GM23338 (cell line): Measurements from ENCODE around the gene TSPO2. TPM values are rescaled to one million over a fixed set of nuclear protein-coding genes. Genes with fewer than 3 reads are reported as not detected.

ENCODE experiments used
- ATAC-seq: fragments of 200-7000 bp; cut with Tn5 transposase; 3 replicates; pipeline ENCODE4 v1.9.1; 2020
- DNase-seq: peaks from one replicate; pipeline ENCODE4 v3.0.0-alpha.2; 2015; ENCODE audit warnings: low spot score
- H2AFZ ChIP-seq: fragments of 200-600 bp; sonication (generic); 2 replicates; pipeline ENCODE4 v1.8.0; 2016; ENCODE audit warnings: antibody characterized with exemption, mild to moderate bottlenecking, moderate library complexity
- H3F3A ChIP-seq: fragments of 200-600 bp; sonication (generic); replicated peaks from 2 replicates; pipeline ENCODE4 v1.8.0; 2017; ENCODE audit warnings: antibody characterized with exemption, mixed run types, low read depth
- H3K27ac ChIP-seq: fragments of 200-600 bp; sonication (generic); 2 replicates; pipeline ENCODE4 v1.6.1; 2016; ENCODE audit warnings: low read depth
- H3K27me3 ChIP-seq: fragments of 200-600 bp; sonication (generic); 2 replicates; pipeline ENCODE4 v1.8.0; 2016; ENCODE audit warnings: mild to moderate bottlenecking, mixed run types, moderate library complexity; ENCODE audit not compliant: insufficient read depth
- H3K36me3 ChIP-seq: fragments of 200-600 bp; sonication (generic); 2 replicates; pipeline ENCODE4 v1.8.0; 2016; ENCODE audit warnings: mild to moderate bottlenecking; ENCODE audit not compliant: insufficient read depth
- H3K4me1 ChIP-seq: fragments of 200-600 bp; sonication (generic); 2 replicates; pipeline ENCODE4 v1.8.0; 2016; ENCODE audit warnings: mild to moderate bottlenecking, moderate library complexity; ENCODE audit not compliant: insufficient read depth
- H3K4me2 ChIP-seq: fragments of 200-600 bp; sonication (generic); 2 replicates; pipeline ENCODE4 v1.7.1; 2017; ENCODE audit warnings: mixed run types
- H3K4me3 ChIP-seq: fragments of 200-600 bp; sonication (generic); 2 replicates; pipeline ENCODE4 v1.6.1; 2016; ENCODE audit warnings: mixed run types
- H3K79me2 ChIP-seq: fragments of 200-600 bp; sonication (generic); replicated peaks from 2 replicates; pipeline ENCODE4 v1.8.0; 2017; ENCODE audit warnings: mild to moderate bottlenecking; ENCODE audit not compliant: insufficient read depth
- H3K9me2 ChIP-seq: fragments of 200-600 bp; sonication (generic); 2 replicates; pipeline ENCODE4 v1.8.0; 2017; ENCODE audit not compliant: insufficient read depth
- H4K20me1 ChIP-seq: fragments of 200-600 bp; sonication (generic); replicated peaks from 2 replicates; pipeline ENCODE4 v1.8.0; 2017; ENCODE audit warnings: mild to moderate bottlenecking; ENCODE audit not compliant: insufficient read depth
- H3K27ac Mint-ChIP-seq: 2 replicates; pipeline ENCODE4 v1.8.0; 2020; ENCODE audit warnings: inconsistent platforms, mild to moderate bottlenecking, moderate library complexity, mixed read lengths
- H3K27me3 Mint-ChIP-seq: 3 replicates; pipeline ENCODE4 v1.8.0; 2022; ENCODE audit warnings: low read depth, mild to moderate bottlenecking, moderate library complexity, mixed read lengths, inconsistent platforms; ENCODE audit not compliant: insufficient read depth, poor library complexity
- H3K36me3 Mint-ChIP-seq: 3 replicates; pipeline ENCODE4 v1.8.0; 2021; ENCODE audit warnings: low read depth, mild to moderate bottlenecking, inconsistent platforms, moderate library complexity, mixed read lengths
- H3K4me1 Mint-ChIP-seq: 3 replicates; pipeline ENCODE4 v1.8.0; 2020; ENCODE audit warnings: mild to moderate bottlenecking, inconsistent platforms, mixed read lengths
- H3K4me3 Mint-ChIP-seq: 3 replicates; pipeline ENCODE4 v1.8.0; 2021; ENCODE audit warnings: moderate library complexity, mild to moderate bottlenecking, inconsistent platforms, mixed read lengths
- H3K9me3 Mint-ChIP-seq: 3 replicates; pipeline ENCODE4 v1.8.0; 2020; ENCODE audit warnings: moderate library complexity, mild to moderate bottlenecking, inconsistent platforms, mixed read lengths
- CREB1 ChIP-seq: fragments of 250-450 bp; sonication (Bioruptor Pico); IDR thresholded peaks from 2 replicates; pipeline ENCODE4 v1.5.0; 2020; ENCODE audit warnings: low read depth, mild to moderate bottlenecking, moderate library complexity
- EZH2 ChIP-seq: fragments of 200-600 bp; sonication (generic); IDR thresholded peaks from one replicate; pipeline ENCODE4 v1.8.0; 2017; ENCODE audit warnings: antibody characterized with exemption, mild to moderate bottlenecking, low read depth; ENCODE audit not compliant: unreplicated experiment
- EZH2phosphoT487 ChIP-seq: fragments of 200-600 bp; sonication (generic); IDR thresholded peaks from one replicate; pipeline ENCODE4 v1.8.1; 2018; ENCODE audit warnings: antibody characterized with exemption; ENCODE audit not compliant: unreplicated experiment
- POLR2AphosphoS5 ChIP-seq: IDR thresholded peaks from 2 replicates; pipeline ENCODE4 v1.6.1; 2016; ENCODE audit warnings: antibody characterized with exemption, low read depth
- ZNF114 ChIP-seq: fragments of 250-450 bp; sonication (Bioruptor Pico); IDR thresholded peaks from 2 replicates; pipeline ENCODE4 v1.5.0; 2020; ENCODE audit warnings: mild to moderate bottlenecking, moderate library complexity
- polyA plus RNA-seq: library from polyadenylated mRNA; unstranded; fragments of >200 nt; fragmentation: Nextera tagmentation; extraction: Ambion mirVana; gene quantifications from 2 replicates; pipeline ENCODE4 v1.2.1, GENCODE V29; 2016
- total RNA-seq: library from RNA; depleted of rRNA; stranded (reverse); fragments of >200 nt; shearing (Covaris generic); gene quantifications from 2 replicates; pipeline ENCODE4 v1.2.3, GENCODE V29; 2014
- TF ChIP-seq, protein P1 (sequence below): IDR thresholded peaks from 2 replicates; pipeline ENCODE4 v1.6.1; 2016; ENCODE audit warnings: antibody characterized with exemption
- TF ChIP-seq, protein P2 (sequence below): fragments of 250-450 bp; sonication (Bioruptor Pico); IDR thresholded peaks from 2 replicates; pipeline ENCODE4 v1.5.0; 2020; ENCODE audit warnings: mild to moderate bottlenecking, moderate library complexity

TSPO2 gene
- total and polyA plus RNA-seq, 2 experiments from 2014 or later: 0.31 TPM; not detected in 1

DNA sequence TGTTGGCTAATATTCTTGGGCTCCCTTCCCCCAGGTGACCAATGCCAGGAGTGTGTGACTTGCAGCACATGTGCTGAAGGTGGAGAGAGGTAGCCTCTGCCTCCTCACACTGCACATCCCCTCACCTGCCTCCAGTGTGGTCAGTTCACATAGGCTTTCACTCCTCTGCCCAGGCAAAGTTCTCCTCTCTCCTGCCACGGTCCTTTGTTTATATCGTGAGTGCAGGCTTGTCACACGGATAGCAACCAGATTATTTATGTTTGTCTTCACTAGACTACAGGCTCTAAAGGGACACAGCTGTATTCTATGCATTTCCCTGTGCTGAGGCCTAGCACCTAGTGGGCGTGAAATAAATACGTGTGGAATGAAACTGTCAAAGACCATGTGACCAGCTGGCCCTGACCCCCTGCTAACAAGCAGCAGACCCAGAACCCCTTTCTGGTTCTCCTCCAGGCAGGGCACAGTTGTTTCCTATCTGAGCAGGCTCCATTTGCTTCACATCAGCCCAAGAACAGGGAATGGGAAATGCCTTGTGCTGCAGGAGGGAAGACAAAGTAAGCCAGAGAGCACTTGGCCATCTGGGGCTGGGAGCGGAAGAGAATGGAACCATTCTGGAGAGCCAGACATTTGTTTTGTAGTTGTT, 45.6 kb upstream of the TSPO2 start (continued):
- TF ChIP-seq, protein P1, sequence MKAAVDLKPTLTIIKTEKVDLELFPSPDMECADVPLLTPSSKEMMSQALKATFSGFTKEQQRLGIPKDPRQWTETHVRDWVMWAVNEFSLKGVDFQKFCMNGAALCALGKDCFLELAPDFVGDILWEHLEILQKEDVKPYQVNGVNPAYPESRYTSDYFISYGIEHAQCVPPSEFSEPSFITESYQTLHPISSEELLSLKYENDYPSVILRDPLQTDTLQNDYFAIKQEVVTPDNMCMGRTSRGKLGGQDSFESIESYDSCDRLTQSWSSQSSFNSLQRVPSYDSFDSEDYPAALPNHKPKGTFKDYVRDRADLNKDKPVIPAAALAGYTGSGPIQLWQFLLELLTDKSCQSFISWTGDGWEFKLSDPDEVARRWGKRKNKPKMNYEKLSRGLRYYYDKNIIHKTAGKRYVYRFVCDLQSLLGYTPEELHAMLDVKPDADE: no peak
- no peak for TF ChIP-seq POLR2AphosphoS5
- no peak for TF ChIP-seq EZH2
- TF ChIP-seq, protein P2, sequence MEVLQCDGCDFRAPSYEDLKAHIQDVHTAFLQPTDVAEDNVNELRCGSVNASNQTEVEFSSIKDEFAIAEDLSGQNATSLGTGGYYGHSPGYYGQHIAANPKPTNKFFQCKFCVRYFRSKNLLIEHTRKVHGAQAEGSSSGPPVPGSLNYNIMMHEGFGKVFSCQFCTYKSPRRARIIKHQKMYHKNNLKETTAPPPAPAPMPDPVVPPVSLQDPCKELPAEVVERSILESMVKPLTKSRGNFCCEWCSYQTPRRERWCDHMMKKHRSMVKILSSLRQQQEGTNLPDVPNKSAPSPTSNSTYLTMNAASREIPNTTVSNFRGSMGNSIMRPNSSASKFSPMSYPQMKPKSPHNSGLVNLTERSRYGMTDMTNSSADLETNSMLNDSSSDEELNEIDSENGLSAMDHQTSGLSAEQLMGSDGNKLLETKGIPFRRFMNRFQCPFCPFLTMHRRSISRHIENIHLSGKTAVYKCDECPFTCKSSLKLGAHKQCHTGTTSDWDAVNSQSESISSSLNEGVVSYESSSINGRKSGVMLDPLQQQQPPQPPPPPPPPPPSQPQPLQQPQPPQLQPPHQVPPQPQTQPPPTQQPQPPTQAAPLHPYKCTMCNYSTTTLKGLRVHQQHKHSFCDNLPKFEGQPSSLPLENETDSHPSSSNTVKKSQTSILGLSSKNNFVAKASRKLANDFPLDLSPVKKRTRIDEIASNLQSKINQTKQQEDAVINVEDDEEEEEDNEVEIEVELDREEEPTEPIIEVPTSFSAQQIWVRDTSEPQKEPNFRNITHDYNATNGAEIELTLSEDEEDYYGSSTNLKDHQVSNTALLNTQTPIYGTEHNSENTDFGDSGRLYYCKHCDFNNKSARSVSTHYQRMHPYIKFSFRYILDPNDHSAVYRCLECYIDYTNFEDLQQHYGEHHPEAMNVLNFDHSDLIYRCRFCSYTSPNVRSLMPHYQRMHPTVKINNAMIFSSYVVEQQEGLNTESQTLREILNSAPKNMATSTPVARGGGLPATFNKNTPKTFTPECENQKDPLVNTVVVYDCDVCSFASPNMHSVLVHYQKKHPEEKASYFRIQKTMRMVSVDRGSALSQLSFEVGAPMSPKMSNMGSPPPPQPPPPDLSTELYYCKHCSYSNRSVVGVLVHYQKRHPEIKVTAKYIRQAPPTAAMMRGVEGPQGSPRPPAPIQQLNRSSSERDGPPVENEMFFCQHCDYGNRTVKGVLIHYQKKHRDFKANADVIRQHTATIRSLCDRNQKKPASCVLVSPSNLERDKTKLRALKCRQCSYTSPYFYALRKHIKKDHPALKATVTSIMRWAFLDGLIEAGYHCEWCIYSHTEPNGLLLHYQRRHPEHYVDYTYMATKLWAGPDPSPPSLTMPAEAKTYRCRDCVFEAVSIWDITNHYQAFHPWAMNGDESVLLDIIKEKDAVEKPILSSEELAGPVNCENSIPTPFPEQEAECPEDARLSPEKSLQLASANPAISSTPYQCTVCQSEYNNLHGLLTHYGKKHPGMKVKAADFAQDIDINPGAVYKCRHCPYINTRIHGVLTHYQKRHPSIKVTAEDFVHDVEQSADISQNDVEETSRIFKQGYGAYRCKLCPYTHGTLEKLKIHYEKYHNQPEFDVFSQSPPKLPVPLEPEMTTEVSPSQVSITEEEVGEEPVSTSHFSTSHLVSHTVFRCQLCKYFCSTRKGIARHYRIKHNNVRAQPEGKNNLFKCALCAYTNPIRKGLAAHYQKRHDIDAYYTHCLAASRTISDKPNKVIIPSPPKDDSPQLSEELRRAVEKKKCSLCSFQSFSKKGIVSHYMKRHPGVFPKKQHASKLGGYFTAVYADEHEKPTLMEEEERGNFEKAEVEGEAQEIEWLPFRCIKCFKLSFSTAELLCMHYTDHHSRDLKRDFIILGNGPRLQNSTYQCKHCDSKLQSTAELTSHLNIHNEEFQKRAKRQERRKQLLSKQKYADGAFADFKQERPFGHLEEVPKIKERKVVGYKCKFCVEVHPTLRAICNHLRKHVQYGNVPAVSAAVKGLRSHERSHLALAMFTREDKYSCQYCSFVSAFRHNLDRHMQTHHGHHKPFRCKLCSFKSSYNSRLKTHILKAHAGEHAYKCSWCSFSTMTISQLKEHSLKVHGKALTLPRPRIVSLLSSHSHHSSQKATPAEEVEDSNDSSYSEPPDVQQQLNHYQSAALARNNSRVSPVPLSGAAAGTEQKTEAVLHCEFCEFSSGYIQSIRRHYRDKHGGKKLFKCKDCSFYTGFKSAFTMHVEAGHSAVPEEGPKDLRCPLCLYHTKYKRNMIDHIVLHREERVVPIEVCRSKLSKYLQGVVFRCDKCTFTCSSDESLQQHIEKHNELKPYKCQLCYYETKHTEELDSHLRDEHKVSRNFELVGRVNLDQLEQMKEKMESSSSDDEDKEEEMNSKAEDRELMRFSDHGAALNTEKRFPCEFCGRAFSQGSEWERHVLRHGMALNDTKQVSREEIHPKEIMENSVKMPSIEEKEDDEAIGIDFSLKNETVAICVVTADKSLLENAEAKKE: no peak
- no peak for TF ChIP-seq CREB1 (CRISPR knock-in tag)

DNA sequence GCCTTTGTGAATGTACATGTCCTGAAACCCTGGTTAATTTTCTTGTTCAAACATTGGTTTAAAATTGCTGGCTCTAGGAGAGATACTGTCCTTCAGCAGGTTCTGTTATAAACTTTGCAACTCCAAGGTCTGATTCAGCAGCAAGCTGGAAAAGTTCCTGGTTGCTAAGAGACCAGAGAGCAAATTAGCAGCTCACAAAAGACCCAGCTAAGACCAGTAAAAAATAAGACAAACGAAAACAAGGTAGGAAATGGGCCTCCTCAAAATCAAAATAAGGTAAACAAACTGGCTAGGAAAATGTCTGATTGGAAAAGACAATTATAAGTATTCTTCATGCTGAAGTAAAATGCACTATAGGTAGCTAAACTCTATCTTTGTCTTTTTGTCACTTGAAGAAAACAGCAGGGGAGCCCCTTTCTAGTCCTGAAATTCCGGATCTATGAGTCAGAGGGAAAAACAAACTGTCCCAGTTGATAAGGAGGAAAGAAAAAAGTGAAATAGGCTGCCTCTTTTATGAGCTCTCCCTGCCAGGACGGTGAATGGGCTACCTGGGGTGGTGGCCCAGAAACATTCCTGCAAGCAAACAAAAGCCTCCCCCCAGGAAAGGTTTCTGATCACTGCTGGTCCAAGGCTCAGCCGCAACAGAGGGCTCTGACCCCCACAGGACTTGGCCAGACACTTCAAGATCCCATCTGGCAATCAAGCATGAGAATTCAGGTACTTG, 44.9 kb upstream of the TSPO2 start:
- DNase-seq (peak; percentile 97), ATAC-seq (peak; percentile 87)
- Histone ChIP-seq H3K4me2 (peak overlapping the region; percentile 41), H3K79me2 (no peaks in the 10 kb centered on the region), H3K4me1 (peaks cover 41% of the 10 kb centered on the region), H3K36me3 (no peaks in the 10 kb centered on the region), H4K20me1 (no peaks in the 10 kb centered on the region), H3K27ac (peak overlapping the region; percentile 91), H3K27me3 (no peaks in the 10 kb centered on the region), H3K4me3 (peak overlapping the region; percentile 11; the same call in 1 of the 2 replicates), H2AFZ (no peak overlapping the region), H3K9me2 (peaks cover 12% of the 10 kb centered on the region), H3F3A (peaks cover 9% of the 10 kb centered on the region)
- Mint-ChIP-seq H3K4me3 (peak overlapping the region; percentile 51), H3K36me3 (no peaks in the 10 kb centered on the region; the same call in 2 of the 3 replicates), H3K27me3 (peaks cover 11% of the 10 kb centered on the region), H3K9me3 (no peaks in the 10 kb centered on the region; the same call in 1 of the 3 replicates), H3K4me1 (peaks cover 60% of the 10 kb centered on the region), H3K27ac (peak overlapping the region; percentile 97)
- peak; percentile 84; the same call in 1 of the 2 replicates for TF ChIP-seq ZNF114 (CRISPR knock-in tag)
- no peak for TF ChIP-seq EZH2phosphoT487
